BJ (cell line): ENCODE measurements around the gene C17orf114.

Experiments used
- CTCF ChIA-PET: fragments of 350-600 bp; formaldehyde crosslinking; extraction: SDS; loops from one replicate; lab custom pipeline; 2021; ENCODE audit warnings: antibody characterized with exemption, inconsistent platforms; lab: Yijun Ruan, JAX
- POLR2A ChIA-PET: fragments of 300-600 bp; sonication (Branson Sonifier 250); formaldehyde crosslinking; extraction: SDS; loops from one replicate; lab custom pipeline; 2021; ENCODE audit warnings: antibody characterized with exemption; lab: Charles Lee
- DNase-seq: peaks from one replicate; pipeline ENCODE4 v3.0.0-alpha.2; 2011; ENCODE audit warnings: low read depth
- H3K27me3 ChIP-seq: 2 replicates; pipeline ENCODE4 v1.6.0; 2011; ENCODE audit warnings: low read length; ENCODE audit not compliant: control insufficient read depth, insufficient read depth
- H3K36me3 ChIP-seq: 2 replicates; pipeline ENCODE4 v1.5.1; 2011; ENCODE audit warnings: low read length; ENCODE audit not compliant: control insufficient read depth, insufficient read depth
- H3K4me3 ChIP-seq: 2 replicates; pipeline ENCODE4 v1.5.1; 2011; ENCODE audit warnings: low read depth, mild to moderate bottlenecking, control low read depth, low read length
- TF ChIP-seq, protein P1 (sequence below): IDR thresholded peaks from 2 replicates; pipeline ENCODE4 v1.5.1; 2011; ENCODE audit warnings: low read depth, mild to moderate bottlenecking, control low read depth, inconsistent platforms, low read length, moderate library complexity; ENCODE audit not compliant: insufficient read depth

Gene C17orf114

DNA sequence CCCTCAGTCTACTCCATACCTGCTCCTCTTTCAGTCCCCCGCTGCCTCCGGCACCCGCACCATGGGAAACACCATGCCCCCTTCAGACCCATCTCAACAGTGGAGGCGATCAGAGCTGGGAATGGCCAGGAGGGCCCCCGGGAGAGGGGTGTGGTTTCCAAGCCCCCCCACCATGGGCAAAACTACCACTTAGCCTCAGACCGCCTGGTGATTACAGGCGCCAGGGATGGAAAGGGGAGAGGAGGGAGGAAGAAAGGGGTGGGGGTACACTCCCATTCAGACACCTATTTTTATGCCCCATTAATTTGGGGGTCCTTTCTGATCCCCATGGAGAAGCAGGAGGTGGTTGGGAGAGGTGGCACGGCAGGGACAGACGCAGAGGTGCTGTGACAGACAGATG lies at the start of gene C17orf114:
C17orf114 (minus strand) TSS at position 101 of the 400 bp plus-strand sequence.
- TF ChIP-seq, protein P1, sequence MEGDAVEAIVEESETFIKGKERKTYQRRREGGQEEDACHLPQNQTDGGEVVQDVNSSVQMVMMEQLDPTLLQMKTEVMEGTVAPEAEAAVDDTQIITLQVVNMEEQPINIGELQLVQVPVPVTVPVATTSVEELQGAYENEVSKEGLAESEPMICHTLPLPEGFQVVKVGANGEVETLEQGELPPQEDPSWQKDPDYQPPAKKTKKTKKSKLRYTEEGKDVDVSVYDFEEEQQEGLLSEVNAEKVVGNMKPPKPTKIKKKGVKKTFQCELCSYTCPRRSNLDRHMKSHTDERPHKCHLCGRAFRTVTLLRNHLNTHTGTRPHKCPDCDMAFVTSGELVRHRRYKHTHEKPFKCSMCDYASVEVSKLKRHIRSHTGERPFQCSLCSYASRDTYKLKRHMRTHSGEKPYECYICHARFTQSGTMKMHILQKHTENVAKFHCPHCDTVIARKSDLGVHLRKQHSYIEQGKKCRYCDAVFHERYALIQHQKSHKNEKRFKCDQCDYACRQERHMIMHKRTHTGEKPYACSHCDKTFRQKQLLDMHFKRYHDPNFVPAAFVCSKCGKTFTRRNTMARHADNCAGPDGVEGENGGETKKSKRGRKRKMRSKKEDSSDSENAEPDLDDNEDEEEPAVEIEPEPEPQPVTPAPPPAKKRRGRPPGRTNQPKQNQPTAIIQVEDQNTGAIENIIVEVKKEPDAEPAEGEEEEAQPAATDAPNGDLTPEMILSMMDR = no peak
- Histone ChIP-seq H3K36me3 (peaks cover 11% of the 10 kb centered on the region), H3K27me3 (no peaks in the 10 kb centered on the region), H3K4me3 (no peak within 1 kb of the TSS)
- POLR2A ChIA-PET = no interaction called here
- DNase-seq = no peak
- CTCF ChIA-PET = no interaction called here

DNA sequence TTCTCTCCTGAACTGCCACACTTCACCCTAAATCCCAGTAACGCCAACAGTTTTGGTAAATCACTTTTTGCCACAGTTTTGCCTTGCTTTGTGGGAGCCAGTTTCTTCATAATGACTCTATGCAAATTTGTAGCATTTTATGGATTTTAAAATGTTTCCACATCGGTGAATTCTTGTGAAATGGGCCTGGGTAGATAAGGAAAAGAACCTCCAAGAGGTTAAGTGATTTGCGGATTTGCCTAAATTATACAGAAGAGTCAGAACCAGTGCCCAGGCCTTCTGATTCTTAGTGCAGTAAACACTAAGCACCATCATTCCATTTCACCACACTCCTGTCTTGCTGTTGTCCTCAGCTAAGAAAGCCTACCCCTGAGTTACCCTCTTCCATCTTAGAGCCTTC lies 49.0 kb upstream of the C17orf114 start:
- ChIA-PET CTCF (interaction anchor here (0.7 to 1.3 kb wide), 2 partner anchors 30 to 119 kb away, joined by 3 read pairs; no protein-coding TSS in a partner anchor), POLR2A (no interaction called here)
- H3K36me3 ChIP-seq = no peaks in the 10 kb centered on the region
- DNase-seq = no peak
- H3K4me3 ChIP-seq = no peak overlapping the region
- TF ChIP-seq, protein P1 = no peak
- H3K27me3 ChIP-seq = no peaks in the 10 kb centered on the region

DNA sequence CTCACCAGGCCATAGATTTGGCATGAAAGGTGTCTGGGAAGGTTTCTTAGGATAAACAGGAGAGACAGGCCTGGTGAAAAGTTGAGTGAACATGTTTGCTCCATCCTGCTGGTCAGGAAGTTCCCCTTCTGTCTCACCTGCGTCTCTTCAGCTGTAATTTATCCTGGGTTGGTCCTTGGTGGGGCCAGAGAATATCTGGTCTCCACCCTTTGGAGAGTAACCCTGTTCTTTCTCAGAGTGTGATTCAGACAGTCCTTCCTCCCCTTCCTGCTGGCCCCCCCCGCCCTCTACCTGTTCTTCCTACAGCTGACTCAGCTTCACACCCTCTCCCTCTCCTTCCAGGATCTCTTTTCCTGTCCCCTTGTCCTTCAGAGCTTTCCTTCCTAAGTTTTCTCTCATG lies 48.1 kb upstream of the C17orf114 start:
- H3K4me3 ChIP-seq = no peak overlapping the region
- ChIA-PET CTCF (interaction anchor here (0.6 to 2.2 kb wide), 4 partner anchors 13 to 118 kb away, joined by 3 to 5 read pairs (median 3); no protein-coding TSS in a partner anchor), POLR2A (no interaction called here)

DNA sequence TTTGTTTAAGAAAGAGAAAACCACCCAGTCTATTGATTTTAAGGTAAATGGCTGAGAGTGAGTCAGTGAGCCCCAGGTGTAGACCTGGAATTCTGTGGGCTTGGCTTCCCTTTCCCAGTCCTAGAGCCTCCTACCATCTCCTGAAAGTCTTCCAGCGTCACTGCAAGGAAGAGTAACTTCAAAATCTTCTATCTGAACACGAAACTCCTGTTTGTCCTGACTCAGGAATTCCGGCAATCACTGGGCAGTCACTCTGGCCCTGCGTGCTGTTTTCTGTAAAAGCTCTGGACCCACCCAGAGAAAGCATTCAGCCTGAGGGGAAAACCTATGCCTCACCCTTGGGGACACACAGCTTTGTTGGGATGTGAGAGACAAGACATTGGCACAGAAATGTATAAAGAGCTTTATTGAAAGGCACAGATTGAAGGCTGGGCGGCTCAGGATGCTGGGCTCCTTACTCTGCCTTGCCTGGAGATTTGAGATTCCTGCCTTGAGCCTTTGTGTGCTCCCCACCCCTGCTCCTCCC lies 46.9 kb upstream of the C17orf114 start:
- Histone ChIP-seq H3K4me3 (no peak overlapping the region), H3K27me3 (no peaks in the 10 kb centered on the region), H3K36me3 (peaks cover 2% of the 10 kb centered on the region)
- TF ChIP-seq, protein P1 = no peak
- ChIA-PET CTCF (interaction anchor here (1.0 to 2.2 kb wide), 4 partner anchors 12 to 59 kb away, joined by 3 to 5 read pairs (median 4); no protein-coding TSS in a partner anchor), POLR2A (no interaction called here)
- DNase-seq = peak; percentile 58

More for the DNA sequence above, 48.1 kb upstream of the C17orf114 start:
- DNase-seq = no peak
- no peaks in the 10 kb centered on the region for H3K27me3 ChIP-seq
- H3K36me3 ChIP-seq = no peaks in the 10 kb centered on the region
- TF ChIP-seq, protein P1 = no peak

DNA sequence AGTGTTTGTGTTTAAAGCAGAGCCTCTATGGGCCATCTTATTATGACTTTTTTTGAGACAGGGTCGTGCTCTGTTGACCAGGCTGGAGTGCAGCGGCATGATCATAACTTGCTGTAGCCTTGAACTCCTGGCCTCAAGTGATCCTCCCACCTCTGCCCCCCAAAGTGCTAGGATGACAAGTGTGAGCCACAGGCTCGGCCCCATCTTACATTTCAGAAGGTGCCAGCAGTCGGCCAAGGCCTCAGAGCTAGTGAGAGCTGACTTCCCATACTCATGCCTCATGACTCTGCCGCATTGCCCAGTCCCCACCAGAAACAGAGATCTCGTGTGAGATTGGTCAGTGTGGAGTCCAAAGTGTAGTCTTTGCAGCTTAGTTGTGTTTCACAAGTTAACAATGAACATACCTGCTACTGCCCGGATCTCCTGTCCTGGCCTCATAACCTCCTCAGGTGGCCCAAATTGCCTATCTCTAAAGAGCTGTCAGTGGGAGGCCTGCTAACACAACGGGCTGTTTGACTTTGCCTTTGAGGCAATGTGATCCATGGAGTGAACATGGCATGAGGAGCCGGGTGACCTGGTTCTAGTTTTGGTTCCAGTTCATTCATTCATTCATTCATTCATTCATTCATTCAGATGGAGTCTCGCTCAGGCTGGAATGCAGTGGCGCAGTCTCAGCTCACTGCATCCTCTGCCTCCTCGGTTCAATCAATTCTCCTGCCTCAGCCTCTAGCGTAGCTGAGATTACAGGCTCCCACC lies 44.7 kb upstream of the C17orf114 start:
- Histone ChIP-seq H3K36me3 (peaks cover 2% of the 10 kb centered on the region), H3K4me3 (no peak overlapping the region), H3K27me3 (no peaks in the 10 kb centered on the region)
- CTCF ChIA-PET = interaction anchor here (1.4 kb wide), 1 partner anchor 57 kb away, joined by 4 read pairs; no protein-coding TSS in a partner anchor
- TF ChIP-seq, protein P1 = no peak
- DNase-seq = no peak
- POLR2A ChIA-PET = no interaction called here
